Common myeloid progenitor, CD34-positive (primary cell): Measurements from ENCODE around the gene TSPAN5.
"Not testable (repeated sequence)": the region's sequence is repeated elsewhere in the genome, so short reads cannot be mapped to it uniquely, and the experiment has no call there.

ENCODE experiments used
- CTCF ChIA-PET: fragments of 350-600 bp; sonication (Branson Sonifier 250); formaldehyde crosslinking; loops from one replicate; lab custom pipeline; 2021; ENCODE audit warnings: antibody characterized with exemption; lab: Charles Lee
- POLR2A ChIA-PET: fragments of 350-600 bp; sonication (Branson Sonifier 250); formaldehyde crosslinking; loops from one replicate; lab custom pipeline; 2021; ENCODE audit warnings: antibody characterized with exemption; lab: Charles Lee
- DNase-seq, 3 donors: peaks; one replicate each; pipeline versions ENCODE4 v3.0.0 to v3.0.0-alpha.2; 2013
- H3K27ac ChIP-seq, 2 experiments: 1 replicate in 1 of 2; 2 replicates in 1 of 2; pipeline ENCODE4 v1.7.0; 2013; ENCODE audit warnings: inconsistent platforms in 2 of 2, low read length in 2 of 2, mild to moderate bottlenecking in 2 of 2, low read depth in 1 of 2, moderate library complexity in 1 of 2; ENCODE audit not compliant: severe bottlenecking in 2 of 2, insufficient read depth in 1 of 2, poor library complexity in 1 of 2
- H3K27me3 ChIP-seq, 5 experiments: replicated peaks in 2 of 5; 1 replicate in 3 of 5; 2 replicates in 2 of 5; pipeline versions ENCODE4 v1.6.1 to v1.7.0; 2013; ENCODE audit warnings: low read length in 4 of 5, mild to moderate bottlenecking in 2 of 5, moderate library complexity in 2 of 5, inconsistent platforms in 1 of 5; ENCODE audit not compliant: insufficient read depth in 5 of 5, control insufficient read depth in 4 of 5
- H3K36me3 ChIP-seq, 4 experiments: 1 replicate in 2 of 4; 2 replicates in 2 of 4; pipeline versions ENCODE4 v1.6.1 to v1.7.0; 2013; ENCODE audit warnings: low read length in 3 of 4, control low read depth in 1 of 4, mild to moderate bottlenecking in 1 of 4; ENCODE audit not compliant: control insufficient read depth in 4 of 4, insufficient read depth in 4 of 4
- H3K4me1 ChIP-seq, 4 experiments: 1 replicate in 3 of 4; 2 replicates in 1 of 4; pipeline versions ENCODE4 v1.6.1 to v1.7.1; 2013; ENCODE audit warnings: low read length in 3 of 4, mild to moderate bottlenecking in 3 of 4, control low read depth in 1 of 4, inconsistent platforms in 1 of 4, moderate library complexity in 1 of 4; ENCODE audit not compliant: control insufficient read depth in 4 of 4, insufficient read depth in 4 of 4; ENCODE audit errors: control extremely low read depth in 1 of 4
- H3K4me3 ChIP-seq, 7 experiments: 1 replicate in 4 of 7; 2 replicates in 3 of 7; pipeline versions ENCODE4 v1.5.1 to v1.7.0; 2013; ENCODE audit warnings: mild to moderate bottlenecking in 7 of 7, low read length in 6 of 7, moderate library complexity in 6 of 7, inconsistent platforms in 2 of 7, low read depth in 2 of 7, control low read depth in 1 of 7; ENCODE audit not compliant: insufficient read depth in 4 of 7, control insufficient read depth in 1 of 7; ENCODE audit errors: extremely low read depth in 1 of 7
- H3K9me3 ChIP-seq, 5 experiments: 1 replicate in 4 of 5; 2 replicates in 1 of 5; pipeline versions ENCODE4 v1.6.1 to v1.7.1; 2013; ENCODE audit warnings: low read length in 4 of 5, mild to moderate bottlenecking in 2 of 5, inconsistent platforms in 1 of 5, low read depth in 1 of 5, moderate library complexity in 1 of 5; ENCODE audit not compliant: control insufficient read depth in 4 of 5, insufficient read depth in 2 of 5; ENCODE audit errors: control extremely low read depth in 1 of 5
- WGBS: methylation state at CpG from one replicate; pipeline ENCODE4 v1.1.5; 2013; ENCODE audit not compliant: insufficient coverage; 5-methylcytosine and 5-hydroxymethylcytosine counted together

Gene TSPAN5

DNA sequence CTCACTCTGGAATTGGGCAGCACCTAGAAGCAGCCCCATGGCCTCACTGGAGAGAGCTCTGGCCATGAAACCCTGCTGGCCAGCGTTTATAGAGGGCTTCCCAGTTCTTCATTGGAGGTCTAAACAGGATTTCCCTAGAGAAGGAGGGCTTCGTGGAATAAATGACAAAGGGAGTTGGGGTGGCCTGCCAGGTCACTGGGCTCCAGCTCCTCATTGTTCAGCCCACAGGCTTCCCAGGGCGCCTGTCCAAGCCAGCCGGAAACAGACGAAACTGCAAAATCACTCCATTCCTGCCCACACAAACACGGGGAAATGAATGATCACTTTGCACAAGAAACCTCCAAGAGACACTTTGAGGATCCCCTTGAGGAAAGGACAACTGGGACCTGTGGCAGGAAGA lies 189.7 kb downstream of the TSPAN5 start:
- H3K4me1 ChIP-seq = peaks cover 0 to 13% (median 11%) of the 10 kb centered on the region in 4 experiments
- H3K27ac ChIP-seq = no peak overlapping the region
- no peaks in the 10 kb centered on the region for H3K27me3 ChIP-seq
- ChIA-PET POLR2A (no interaction called here), CTCF (interaction anchor here (1.1 to 3.0 kb wide), 8 partner anchors 8 to 167 kb away, joined by 3 to 14 read pairs (median 4); no protein-coding TSS in a partner anchor)
- WGBS = 20% methylated on average over 1 of the region's 6 CpGs
- H3K9me3 ChIP-seq = no peaks in the 10 kb centered on the region
- H3K4me3 ChIP-seq = peak overlapping the region in 2 of 7 experiments; percentile 19 to 33
- peaks cover 0 to 8% (median 6%) of the 10 kb centered on the region in 4 experiments for H3K36me3 ChIP-seq
- DNase-seq = peak in 1 of 3 donors; percentile 54

DNA sequence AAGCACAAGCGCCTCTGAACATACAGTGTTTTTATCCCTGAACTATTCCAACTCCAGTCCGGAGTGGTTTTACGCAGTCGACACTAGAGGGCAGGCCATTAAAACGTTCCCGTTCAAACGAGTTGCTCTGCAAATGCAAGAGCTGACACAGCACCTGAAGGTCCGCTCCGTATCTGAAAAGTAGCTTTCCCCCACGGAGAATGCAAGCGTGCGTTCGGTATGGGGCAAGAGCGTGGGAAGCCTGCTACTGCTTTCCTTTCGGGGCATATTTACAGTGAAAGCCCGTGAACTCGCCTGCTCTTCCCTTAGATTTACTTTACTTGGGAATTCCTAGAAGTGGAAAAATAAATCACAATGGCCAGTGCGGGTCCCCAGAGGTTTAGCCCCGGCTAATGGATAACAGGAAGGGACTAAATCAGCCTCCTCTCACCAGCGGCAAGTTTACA lies 190.8 kb downstream of the TSPAN5 start:
- WGBS = 3% methylated on average over 16 of the region's 20 CpGs
- CTCF ChIA-PET = interaction anchor here (0.9 to 3.0 kb wide), 14 partner anchors 9 to 589 kb away, joined by 3 to 14 read pairs (median 4); no protein-coding TSS in a partner anchor
- Histone ChIP-seq H3K36me3 (peaks cover 0 to 8% (median 6%) of the 10 kb centered on the region in 4 experiments), H3K4me1 (peaks cover 0 to 13% (median 11%) of the 10 kb centered on the region in 4 experiments), H3K4me3 (peak overlapping the region; percentile 11 to 78 (median 59)), H3K27ac (no peak overlapping the region), H3K27me3 (no peaks in the 10 kb centered on the region), H3K9me3 (no peaks in the 10 kb centered on the region)
- POLR2A ChIA-PET = no interaction called here
- DNase-seq = peak; percentile 83 to 91 (median 91)

DNA sequence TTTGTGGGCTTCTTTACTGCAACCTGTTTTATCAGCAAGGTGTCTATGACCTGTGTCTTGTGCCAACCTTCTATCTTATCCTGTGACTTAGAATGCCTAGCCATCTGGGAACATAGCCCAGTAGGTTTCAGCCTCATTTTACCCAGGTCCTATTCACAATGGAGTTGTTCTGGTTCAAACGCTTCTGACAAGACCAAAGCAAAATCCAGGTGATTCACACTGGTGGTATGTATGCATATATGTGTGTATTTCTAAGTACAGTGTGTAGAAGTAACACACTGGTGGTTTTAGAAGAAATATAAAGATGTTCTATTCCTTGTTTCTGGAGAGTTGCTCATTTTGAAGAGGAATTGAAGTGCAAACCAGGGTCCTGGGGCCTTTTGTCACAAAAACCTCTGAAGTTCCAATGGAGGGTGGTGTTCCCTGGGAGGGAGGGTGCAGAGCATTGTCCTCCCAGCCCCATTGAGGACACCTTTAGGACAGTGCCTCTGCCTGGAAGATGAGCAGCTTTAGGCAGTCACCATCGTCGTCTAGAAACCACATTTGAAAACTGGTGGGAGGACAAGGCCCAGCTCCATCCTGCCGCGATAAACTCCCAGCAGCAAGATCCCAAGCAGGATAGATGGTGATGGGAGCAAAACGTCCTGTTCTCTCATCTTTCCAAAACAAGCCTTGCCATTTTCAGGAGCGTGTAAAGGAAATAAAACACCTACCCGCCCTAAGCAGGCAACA lies 191.4 kb downstream of the TSPAN5 start:
- POLR2A ChIA-PET = no interaction called here
- peaks cover 0 to 5% (median 4%) of the 10 kb centered on the region in 4 experiments for H3K36me3 ChIP-seq
- peak overlapping the region in 1 of 7 experiments; percentile 78 for H3K4me3 ChIP-seq
- 63% methylated on average over 8 of the region's 8 CpGs for WGBS
- CTCF ChIA-PET = interaction anchor here (1.1 to 3.0 kb wide), 11 partner anchors 9 to 589 kb away, joined by 3 to 14 read pairs (median 4); no protein-coding TSS in a partner anchor
- no peak for DNase-seq
- H3K9me3 ChIP-seq = no peaks in the 10 kb centered on the region
- no peak overlapping the region for H3K27ac ChIP-seq
- H3K27me3 ChIP-seq = no peaks in the 10 kb centered on the region
- peaks cover 0 to 13% (median 11%) of the 10 kb centered on the region in 4 experiments for H3K4me1 ChIP-seq

DNA sequence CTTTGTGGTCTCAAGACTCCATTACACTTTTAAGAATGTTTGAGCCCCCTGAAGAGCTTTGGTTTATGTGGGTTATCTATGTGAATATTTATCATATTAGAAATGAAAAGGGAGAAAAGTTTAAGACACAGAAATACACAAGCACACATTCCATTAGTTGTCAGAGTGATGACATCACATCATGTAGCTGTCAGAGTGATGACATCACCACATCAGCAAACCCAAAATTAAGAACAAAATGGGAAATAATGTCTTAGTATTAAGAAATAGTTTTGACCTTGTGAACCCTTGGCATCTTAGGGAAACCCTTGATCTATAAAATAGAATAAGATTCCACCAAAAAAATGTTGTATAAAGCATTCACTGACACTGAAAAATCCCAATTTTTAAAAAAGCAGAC lies 195.9 kb downstream of the TSPAN5 start:
- Histone ChIP-seq H3K27me3 (no peaks in the 10 kb centered on the region), H3K4me3 (no peak overlapping the region), H3K9me3 (peaks cover 0 to 5% (median 0%) of the 10 kb centered on the region in 5 experiments), H3K27ac (no peak overlapping the region), H3K4me1 (peaks cover 0 to 4% (median 3%) of the 10 kb centered on the region in 4 experiments), H3K36me3 (no peaks in the 10 kb centered on the region)
- ChIA-PET POLR2A (no interaction called here), CTCF (no interaction called here)
- no peak for DNase-seq

DNA sequence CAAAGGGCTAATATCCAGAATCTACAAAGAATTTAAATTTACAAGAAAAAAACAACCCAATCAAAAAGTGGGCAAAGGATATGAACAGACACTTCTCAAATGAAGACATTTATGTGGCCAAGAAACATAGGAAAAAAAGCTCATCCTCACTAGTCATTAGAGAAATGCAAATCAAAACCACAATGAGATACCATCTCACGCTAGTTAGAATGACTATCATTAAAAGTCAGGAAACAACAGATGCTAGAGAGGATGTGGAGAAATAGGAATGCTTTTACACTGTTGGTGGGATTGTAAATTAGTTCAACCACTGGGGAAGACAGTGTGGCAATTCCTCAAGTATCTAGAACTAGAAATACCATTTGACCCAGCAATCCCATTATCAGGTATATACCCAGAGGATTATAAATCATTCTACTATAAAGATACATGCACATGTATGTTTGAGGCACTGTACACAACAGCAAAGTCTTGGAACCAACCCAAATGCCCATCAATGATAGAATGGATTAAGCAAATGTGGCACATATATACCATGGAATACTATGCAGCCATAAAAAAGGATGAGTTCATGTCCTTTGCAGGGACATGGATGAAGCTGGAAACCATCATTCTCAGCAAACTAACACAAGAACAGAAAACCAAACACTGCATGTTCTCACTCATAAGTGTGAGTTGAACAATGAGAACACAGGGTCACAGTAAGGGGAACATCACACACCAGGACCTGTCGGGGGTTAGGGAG lies 197.1 kb downstream of the TSPAN5 start:
- H3K27ac ChIP-seq, H3K36me3 ChIP-seq, H3K4me1 ChIP-seq, H3K27me3 ChIP-seq, DNase-seq, POLR2A ChIA-PET, H3K4me3 ChIP-seq, H3K9me3 ChIP-seq: not testable (repeated sequence)
- no CpG with 5 or more reads among the region's 2 CpGs for WGBS
- CTCF ChIA-PET = interaction anchor here (0.9 kb wide), 1 partner anchor 11 kb away, joined by 4 read pairs; no protein-coding TSS in a partner anchor

DNA sequence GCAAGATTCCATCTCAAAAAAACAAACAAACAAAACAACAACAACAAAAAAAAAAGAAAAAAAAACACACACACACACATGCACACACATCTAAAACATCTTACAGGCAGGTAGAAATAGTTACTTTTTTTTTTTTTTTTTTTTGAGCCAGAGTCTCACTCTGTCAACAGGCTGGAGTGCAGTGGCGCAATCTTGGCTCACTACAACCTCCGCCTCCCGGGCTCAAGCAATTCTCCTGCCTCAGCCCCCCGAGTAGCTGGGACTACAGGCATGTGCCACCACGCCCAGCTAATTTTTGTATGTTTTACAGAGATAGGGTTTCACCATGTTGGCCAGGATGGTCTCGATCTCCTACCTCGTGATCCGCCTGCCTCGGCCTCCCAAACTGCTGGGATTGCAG lies 201.0 kb downstream of the TSPAN5 start:
- CTCF ChIA-PET = interaction anchor here (0.7 to 2.6 kb wide), 2 partner anchors 10 to 1845 kb away, joined by 3 to 9 read pairs; no protein-coding TSS in a partner anchor
- DNase-seq, POLR2A ChIA-PET, H3K9me3 ChIP-seq, H3K4me3 ChIP-seq, H3K36me3 ChIP-seq, H3K27ac ChIP-seq, H3K4me1 ChIP-seq, H3K27me3 ChIP-seq: not testable (repeated sequence)
- whole genome bisulfite sequencing = 95% methylated on average over 4 of the region's 9 CpGs
